ENCODE results near the gene GJC3.

GRCh38 chr7:99910976-99911375 is 18.4 kb downstream of the GJC3 start:
- TF ChIP-seq CTCF (IDR thresholded peaks at IDR 0.05; ENCODE audit: poor library complexity) (no peak), EZH2 (IDR thresholded peaks at IDR 0.05; ENCODE audit: borderline replicate concordance) (no peak)

All from hepatocyte (in vitro differentiated cells).